T47D (cell line): ENCODE measurements around the gene VPS52.
A peak's percentile ranks its signal among the peaks of the same experiment; 100 is the strongest.

Experiments
- DNase-seq, 2 experiments: peaks; one replicate each; pipeline versions ENCODE4 v3.0.0 to v3.0.0-alpha.2; 2011 to 2012; ENCODE audit warnings: low read depth in 1 of 2, low spot score in 1 of 2
- JUND ChIP-seq: IDR thresholded peaks from 2 replicates; pipeline ENCODE4 v1.6.1; 2012; ENCODE audit warnings: low read depth
- in situ Hi-C: cut with HindIII; loops from 2 replicates; pipeline ENCODE4 v1.10.0; 2016; ENCODE audit warnings: low sequenced_read_pairs, low pct_unique_long_range_greater_than_20kb

Gene VPS52

DNA sequence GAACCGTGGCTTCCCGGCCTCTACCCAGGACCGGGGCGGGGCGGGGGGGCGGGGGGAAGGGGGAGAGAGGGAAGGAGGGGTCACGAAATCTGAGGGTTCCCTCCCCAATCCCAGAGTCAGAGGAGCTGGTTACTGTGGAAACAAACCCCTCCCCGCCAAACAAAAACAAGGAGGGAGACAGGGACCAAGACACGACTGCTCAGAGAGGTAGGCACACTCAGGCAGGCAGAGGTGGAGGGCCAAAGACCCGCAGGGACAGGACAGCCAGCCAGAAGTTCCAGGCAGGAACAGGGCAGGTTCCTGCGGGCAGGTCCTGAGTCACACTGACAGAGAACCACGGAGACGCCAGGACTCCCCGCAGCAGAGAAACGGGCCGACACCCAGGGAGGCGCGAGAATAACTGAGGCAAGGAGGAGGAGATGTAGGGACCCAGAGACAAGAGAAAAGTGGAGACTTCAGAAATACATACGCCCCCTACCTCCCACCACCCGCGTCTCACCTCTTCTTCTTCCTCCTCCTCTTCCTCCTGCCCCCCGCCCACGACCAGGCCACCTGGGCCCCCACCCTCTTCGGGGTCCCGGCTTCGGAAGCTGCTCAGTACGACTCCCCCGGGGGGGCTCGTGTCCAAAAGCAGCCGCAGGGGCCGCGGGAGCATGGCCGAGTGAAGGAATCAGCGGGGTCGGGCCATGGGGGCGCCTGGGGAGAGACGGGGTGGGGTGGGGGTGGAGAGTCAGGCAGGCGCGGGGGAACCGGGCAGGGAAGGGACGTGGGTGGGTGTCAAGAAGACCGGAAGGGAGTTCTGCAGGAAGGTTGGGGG is 26.5 kb upstream of the VPS52 start:
- in situ Hi-C loops: no loop called here
- DNase-seq: peak; percentile 86 to 98
- TF ChIP-seq JUND: no peak

DNA sequence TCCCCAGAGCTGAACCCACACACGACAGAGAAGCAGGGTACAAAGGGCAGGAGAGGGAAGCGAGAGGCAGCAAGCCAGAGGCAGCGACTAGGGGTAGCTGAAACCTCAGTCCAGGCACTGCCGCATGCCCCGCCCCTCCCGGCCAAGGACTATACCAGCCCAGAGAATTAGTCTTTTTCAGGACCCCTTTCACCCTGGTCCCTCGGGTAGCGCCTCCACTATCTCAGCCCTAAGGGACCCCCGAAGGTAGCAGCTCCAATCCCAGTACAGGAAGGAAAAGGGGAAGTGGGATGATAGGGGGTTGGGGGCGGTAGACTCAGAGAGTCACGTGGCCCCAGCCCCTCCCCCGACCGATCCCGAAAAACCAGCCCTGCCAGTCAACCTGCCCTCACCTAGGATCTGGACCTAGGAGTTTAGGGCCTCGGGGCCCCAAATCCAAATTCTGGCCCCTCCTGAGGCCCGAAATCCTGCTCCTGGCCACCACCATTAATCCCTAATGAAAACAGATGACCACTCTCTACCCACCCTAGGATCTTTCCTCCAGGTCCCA is 25.8 kb upstream of the VPS52 start:
- in situ Hi-C loops: no loop called here
- 0 out of 2 replicates have a peak, but pooled peaks have one; percentile 12 for TF ChIP-seq JUND
- DNase-seq: peak; percentile 81 to 94

DNA sequence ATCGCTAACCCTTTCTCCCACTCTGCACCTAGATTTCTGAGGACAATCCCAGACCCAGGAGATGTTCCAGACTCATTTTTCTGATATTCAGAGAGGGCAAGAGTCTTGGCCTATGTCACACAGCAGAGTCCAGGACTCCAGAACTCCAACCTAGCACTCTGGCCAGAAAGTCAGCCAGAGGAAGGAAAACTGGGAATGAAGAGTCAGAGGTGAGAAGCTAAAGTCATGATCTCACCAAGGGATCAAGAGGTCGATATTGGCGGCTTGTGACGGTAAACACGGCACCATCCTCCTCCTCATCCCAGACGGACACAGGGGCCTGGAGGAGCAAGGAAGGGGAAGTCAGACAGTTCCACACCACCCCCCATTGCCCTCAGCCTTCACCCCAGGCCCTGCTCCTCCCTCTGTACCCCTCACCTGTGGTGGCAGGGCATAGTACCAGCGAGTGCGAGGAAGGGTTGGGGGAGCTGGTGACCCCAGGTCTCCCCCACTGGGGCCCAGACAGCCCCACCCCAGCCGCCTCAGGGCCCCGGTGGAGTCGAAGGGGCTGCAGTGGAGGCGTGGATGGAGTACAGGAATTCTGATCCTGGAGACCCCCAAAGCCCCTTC is 25.2 kb upstream of the VPS52 start:
- no peak for DNase-seq
- in situ Hi-C loops: no loop called here
- no peak for TF ChIP-seq JUND

DNA sequence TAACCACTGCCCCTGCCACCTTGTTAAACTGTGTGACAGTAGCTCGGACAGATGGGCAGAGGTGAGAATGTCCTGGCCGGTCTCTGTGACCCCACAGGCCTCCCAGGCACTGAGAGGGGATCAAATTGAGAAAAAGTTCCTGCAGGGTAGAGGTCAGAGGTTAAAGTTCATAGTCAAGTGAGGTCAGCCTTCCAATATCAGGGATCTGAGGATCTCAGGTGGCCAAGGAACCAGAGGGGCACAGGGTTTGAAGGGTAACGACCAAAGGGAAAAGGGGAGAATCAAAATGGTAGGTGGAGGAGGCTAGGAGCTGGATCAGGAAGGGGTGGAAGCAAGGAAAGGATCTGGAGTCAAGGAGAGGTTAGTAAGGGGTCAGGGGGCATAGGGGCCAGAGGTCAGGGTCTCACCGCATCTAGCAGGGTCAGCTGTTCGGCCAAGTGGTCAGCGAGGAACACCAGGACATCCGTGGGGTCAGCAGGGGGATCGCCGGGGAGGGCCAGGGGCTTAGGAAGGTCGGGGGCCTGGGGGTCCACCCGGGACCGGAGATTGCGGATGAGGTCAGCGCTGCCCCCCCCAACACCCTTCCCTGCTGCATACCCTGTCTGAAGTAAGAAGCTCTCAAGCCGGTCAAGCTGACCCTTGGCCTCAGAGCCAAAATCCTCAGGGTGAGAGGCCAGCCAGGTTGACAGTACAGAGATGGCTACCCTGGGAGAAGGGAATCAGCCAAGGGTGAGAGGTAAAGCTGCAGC is 24.1 kb upstream of the VPS52 start:
- no peak for TF ChIP-seq JUND
- no peak for DNase-seq
- in situ Hi-C loops: no loop called here

DNA sequence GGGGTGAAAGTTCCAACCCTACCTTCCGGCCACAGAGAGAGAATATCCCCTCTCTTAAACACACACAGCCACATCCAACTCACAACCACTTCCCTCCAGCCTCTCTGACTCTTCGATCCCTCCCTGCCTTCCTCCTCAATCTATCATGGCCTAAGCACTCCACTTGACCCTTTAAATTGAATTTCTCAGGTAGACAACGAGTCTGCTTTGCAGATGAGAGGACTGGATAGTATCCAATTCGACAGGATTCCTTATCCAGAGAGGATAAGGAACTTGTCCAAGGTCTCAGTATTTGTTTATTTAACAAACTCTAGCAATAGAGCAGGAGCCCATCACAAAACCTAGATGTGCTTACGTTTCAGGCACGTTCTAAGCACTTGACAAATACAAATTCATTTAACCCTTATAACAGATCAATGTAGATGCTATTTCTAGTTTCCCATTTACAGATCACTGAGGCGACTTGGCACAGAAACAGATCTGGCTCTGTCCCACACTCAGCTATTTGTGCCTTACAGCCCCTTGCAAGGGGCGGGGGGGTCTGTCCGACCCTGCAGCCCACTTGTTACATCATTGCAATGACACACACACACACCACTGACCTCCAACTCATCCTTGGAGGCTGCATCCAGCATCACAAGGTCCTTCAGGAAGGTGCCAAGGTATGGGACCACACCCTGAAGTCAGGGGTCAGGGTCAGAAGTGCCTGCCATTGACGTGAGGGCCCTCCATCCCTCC is 22.6 kb upstream of the VPS52 start:
- in situ Hi-C loops: no loop called here
- no peak for TF ChIP-seq JUND
- no peak for DNase-seq

DNA sequence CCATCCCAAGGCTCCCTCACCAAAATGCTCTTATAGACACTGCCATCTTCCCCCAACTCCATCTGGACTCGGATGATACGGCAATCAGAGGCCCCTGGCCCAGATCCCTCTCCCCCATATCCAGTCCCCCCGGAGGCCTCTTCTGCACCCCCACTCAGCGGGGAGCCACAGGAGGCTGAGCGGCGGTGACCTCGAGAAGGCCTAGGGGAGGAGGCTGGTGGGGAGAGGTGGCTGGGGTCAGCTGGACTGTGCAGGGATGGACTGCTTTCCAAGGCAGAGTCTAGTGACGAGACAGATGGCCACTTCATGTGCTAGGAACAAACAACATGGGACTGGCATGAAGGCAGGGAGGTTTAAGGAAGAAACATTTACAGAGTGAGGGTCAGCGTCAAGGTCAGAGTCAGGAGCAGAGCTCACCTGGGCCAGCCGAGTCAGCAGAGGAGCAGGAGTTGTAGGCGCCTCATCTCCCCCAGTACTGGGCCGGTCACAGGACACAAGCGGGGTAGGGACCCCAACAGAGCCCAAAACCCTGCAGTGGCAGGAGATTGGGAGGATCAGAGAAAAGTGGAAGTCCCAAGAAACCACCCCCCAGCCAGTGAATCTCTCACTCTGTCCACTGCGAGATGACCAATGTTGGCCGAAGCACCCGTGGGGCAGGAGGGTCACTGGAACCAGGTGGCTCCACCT is 21.5 kb upstream of the VPS52 start:
- no peak for TF ChIP-seq JUND
- no peak for DNase-seq
- in situ Hi-C loops: no loop called here

DNA sequence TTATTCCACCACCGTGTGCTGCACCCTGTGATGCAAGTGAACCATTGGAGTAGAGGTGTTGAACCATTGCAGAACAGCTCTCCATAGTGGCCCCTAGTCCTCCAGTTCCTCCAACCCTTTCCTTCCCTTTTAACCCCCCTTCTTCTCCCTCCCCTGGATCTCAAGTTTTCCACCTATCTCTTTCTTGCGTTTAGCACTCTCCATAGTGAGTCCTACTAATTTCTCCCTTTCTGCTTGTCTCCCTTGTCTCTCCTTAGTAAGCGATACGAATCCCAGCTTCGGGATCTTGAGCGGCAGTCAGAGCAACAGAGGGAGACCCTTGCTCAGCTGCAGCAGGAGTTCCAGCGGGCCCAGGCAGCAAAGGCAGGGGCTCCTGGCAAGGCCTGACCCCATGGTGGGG is 18.8 kb upstream of the VPS52 start:
- DNase-seq: no peak
- no peak for TF ChIP-seq JUND
- in situ Hi-C loops: no loop called here

DNA sequence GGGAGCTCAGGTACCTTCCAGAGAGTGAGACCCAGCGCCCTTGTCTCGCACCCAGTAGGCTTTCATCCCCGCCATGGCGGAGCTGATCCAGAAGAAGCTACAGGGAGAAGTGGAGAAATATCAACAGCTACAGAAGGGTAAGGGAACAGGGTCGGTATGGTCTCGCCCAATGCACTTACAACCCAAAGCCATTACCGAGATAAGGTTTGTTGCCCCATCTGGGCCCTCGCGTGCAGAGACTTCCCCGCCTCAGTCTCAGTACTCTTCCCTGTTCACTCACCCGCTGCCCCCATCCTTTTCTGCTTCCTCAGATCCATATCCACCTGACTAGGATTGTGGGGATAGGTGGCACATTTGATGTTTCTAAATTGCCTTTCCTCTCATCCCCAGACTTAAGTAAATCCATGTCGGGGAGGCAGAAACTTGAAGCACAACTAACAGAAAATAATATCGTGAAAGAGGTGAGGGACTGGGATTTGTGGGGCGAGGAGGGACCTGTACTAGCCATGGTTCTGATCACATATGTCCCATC is 18.2 kb upstream of the VPS52 start:
- no peak for DNase-seq
- in situ Hi-C loops: no loop called here
- TF ChIP-seq JUND: no peak

DNA sequence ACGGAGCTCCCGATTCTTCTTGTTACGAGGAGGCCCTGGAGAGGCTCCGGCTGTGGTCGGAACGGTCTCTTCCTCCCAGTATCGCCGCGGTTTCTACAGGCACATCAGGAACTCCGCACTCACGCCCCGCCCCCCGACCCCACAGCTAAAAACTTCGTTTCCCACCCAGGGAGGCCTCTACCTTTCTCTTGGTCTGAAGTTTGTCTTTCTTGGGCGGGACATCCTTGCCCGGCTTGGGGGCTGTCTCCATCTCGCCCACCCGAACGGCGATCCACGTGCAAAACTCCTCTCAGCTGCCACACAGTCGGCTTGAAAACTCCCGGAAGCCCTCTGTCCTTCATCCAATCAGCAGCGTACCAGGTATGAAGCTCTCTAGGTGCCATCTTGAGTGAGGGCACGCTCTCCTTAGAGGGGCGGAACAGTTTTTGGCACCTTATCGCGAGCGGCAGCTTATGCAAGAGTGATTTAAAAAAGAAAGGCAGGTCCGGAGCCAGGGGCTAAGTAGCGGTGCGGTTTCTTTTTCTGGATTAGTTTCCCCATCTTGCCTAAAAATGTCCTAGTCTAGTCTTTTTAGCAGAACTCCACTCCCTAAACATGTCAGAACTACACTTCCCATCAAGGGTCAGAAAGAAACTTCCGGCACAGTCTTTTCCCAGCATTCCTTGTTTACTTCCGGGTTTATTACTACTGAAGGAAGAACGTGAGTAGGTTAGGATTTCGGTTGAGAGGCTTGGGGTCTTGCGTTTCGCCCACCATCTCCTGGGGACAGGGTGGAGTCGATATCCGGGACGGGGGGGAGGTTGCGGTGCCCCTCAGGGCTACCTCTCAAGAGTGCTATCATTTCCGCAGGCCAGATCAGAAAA is 17.5 kb upstream of the VPS52 start, which contains the start of the genes PFDN6 and WDR46:
TSS of gene PFDN6 (plus strand) at position 681 of the 863 bp plus-strand sequence. CDS start 256 bp downstream, outside the sequence.
TSS of gene WDR46 (minus strand) at position 319 of the 863 bp plus-strand sequence. CDS start at position 250, 69 bp downstream.
- no peak for TF ChIP-seq JUND
- peak; percentile 88 to 92 for DNase-seq
- in situ Hi-C loops: no loop called here

DNA sequence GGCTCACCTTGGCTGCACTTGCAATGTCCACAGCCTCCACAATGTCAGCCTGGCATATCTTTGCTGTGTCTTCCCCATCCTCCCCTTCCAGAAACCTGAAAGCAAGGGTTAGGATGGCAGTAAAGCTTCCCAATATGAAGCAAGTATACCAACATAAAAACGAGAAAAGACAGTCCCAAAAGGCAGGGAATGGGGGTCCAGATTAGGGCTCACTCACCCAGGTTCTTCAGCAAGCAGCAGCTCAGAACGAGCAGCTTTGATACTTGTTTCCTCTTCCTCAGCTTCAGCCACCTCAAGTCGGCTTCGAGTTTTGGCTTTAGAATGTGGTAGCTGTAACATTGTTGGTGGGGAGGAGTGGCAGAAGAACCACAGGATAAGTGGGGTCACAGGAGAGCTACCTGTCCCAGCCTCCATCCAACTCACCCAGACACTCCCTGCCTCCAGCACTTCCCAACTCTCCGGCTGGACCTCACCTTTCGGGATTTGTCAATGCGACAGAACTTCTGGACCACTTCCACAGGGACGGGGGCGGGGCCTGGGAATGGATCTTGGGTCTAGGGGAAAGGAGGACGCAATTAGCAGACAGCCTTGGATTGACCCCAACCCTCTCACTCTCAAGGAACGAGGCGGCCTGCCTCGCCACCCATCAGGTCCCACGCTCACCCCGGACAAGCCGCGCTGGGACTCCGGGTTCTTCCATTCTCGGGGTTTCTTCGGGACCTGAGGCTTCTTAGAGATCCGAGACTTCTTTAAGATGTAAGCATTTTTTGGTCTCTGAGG is 16.7 kb upstream of the VPS52 start:
- no peak for DNase-seq
- TF ChIP-seq JUND: no peak
- in situ Hi-C loops: no loop called here
